Aorta (tissue), 5 donors: Measurements from ENCODE around the gene SUSD6. TPM values are rescaled to one million over a fixed set of nuclear protein-coding genes. Genes with fewer than 3 reads are reported as not detected.

Source experiments
- ATAC-seq: fragments of 200-7000 bp; cut with Tn5 transposase; one replicate; pipeline ENCODE4 v1.9.1; 2022; ENCODE audit warnings: moderate library complexity; ENCODE audit not compliant: low FRiP score
- DNase-seq, 2 donors: peaks; one replicate each; pipeline ENCODE4 v3.0.0-alpha.2; 2020
- H3K27ac ChIP-seq, 2 donors: one replicate each; pipeline ENCODE4 v1.5.1; 2013; ENCODE audit warnings: low read length in 2 of 2, mild to moderate bottlenecking in 2 of 2, moderate library complexity in 2 of 2, control low read depth in 1 of 2, inconsistent platforms in 1 of 2, low read depth in 1 of 2
- H3K27me3 ChIP-seq, 2 donors: one replicate each; pipeline ENCODE4 v1.6.1; 2013; ENCODE audit warnings: control low read depth in 1 of 2, low read length in 1 of 2, mild to moderate bottlenecking in 1 of 2, moderate library complexity in 1 of 2; ENCODE audit not compliant: insufficient read depth in 2 of 2, control insufficient read depth in 1 of 2
- H3K36me3 ChIP-seq, 2 donors: one replicate each; pipeline ENCODE4 v1.6.1; 2013; ENCODE audit warnings: control low read depth in 1 of 2, low read length in 1 of 2, mild to moderate bottlenecking in 1 of 2; ENCODE audit not compliant: insufficient read depth in 2 of 2, control insufficient read depth in 1 of 2
- H3K4me1 ChIP-seq, 2 donors: one replicate each; pipeline ENCODE4 v1.6.1; 2013; ENCODE audit warnings: low read length in 2 of 2, control low read depth in 1 of 2, mild to moderate bottlenecking in 1 of 2, moderate library complexity in 1 of 2; ENCODE audit not compliant: insufficient read depth in 2 of 2, control insufficient read depth in 1 of 2
- H3K4me3 ChIP-seq, 2 donors: one replicate each; pipeline ENCODE4 v1.5.1; 2013; ENCODE audit warnings: low read length in 2 of 2, control low read depth in 1 of 2, mild to moderate bottlenecking in 1 of 2
- H3K9me3 ChIP-seq: one replicate; pipeline ENCODE4 v1.6.1; 2013; ENCODE audit warnings: mild to moderate bottlenecking, low read length; ENCODE audit not compliant: control insufficient read depth
- WGBS, 2 donors: extraction: QIAGEN DNeasy Blood & Tissue Kit; methylation state at CpG; one replicate each; pipeline ENCODE4 v1.1.7; 2013; 5-methylcytosine and 5-hydroxymethylcytosine counted together
- intact Hi-C, 2 donors: fragments of 100-400 bp; cut with DNase I; formaldehyde crosslinking; loops; one replicate each; pipeline versions ENCODE4 v1.14.2 to v1.15.0; 2022
- polyA plus RNA-seq, 2 donors: library from polyadenylated mRNA; stranded (reverse); fragments of 200-250 nt; gene quantifications; one replicate each; pipeline ENCODE4 v1.2.3, GENCODE V29; 2013
- total RNA-seq, 2 donors: library from RNA; stranded (reverse); fragmentation: NEBNext Ultra II Directional; extraction: Animal tissue kit (Norgen Biotek cat#: 25700); gene quantifications; one replicate each; pipeline ENCODE4 v1.2.1, GENCODE V29; 2021
- donor health status: healthy with polysubstance abuse.
- donor health status: Bipolar disorder and iron deficiency.
- donor health status: DM: no; HTN: no; CAD: no.
- donor health status: DM: no; HTN: no; CAD: no.
- donor health status: DM: yes; HTN: yes; CAD: no.

Gene SUSD6
- total and polyA plus RNA-seq, 4 donors, result 7.4 to 59.9 (median 33.7) TPM

DNA sequence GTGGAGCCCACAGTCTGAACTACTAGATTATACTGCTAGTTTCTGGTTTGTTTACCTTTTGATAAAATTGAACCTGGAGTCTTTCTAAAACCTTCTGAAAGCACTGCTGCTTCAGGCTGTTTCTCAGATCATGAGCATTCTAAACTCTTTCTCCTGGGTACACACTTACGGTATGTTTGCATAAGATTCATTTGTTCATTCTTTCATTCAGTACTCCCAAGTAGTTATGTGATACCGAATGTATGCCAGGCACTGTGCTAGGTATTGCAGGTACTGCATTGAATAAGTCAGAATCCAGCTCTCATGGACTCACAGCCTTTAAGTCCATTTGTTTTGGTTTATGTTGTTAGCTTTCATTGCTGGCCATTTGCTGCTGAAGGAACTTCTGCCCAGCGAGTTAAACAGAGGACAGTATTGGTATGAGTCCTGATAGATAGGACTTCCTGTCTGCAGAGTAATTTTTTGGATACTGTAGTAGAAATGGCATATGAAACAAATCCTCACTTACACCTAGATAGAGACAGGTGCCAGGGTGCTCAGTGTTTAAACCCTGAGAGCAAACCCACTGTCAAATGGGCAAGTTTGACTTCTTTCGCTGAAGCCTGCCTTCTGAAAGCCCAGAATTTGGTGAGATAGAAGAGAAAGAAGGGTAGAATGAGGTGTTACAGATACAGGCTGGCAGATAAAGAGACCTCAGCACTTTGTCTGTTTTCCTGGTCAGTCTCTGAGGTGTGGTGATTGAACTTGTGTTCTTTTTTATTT is 2.1 kb downstream of the SUSD6 start:
- H3K36me3 ChIP-seq, result no peaks in the 10 kb centered on the region
- no peaks in the 10 kb centered on the region for H3K9me3 ChIP-seq
- peak overlapping the region in 1 of 2 donors; percentile 70 for H3K27ac ChIP-seq
- H3K4me1 ChIP-seq, result peaks cover 3 to 10% of the 10 kb centered on the region in 2 donors
- ATAC-seq, result no peak
- no peak for DNase-seq
- intact Hi-C loops, result loop anchor here in 1 of 2 donors (5.0 kb wide), 2 partner anchors 34 to 54 kb away; no protein-coding TSS in a partner anchor
- WGBS, 2 donors, result 50 to 54% methylated on average over 4 of the region's 4 CpGs
- peak overlapping the region in 1 of 2 donors; percentile 96 for H3K4me3 ChIP-seq
- H3K27me3 ChIP-seq, result no peaks in the 10 kb centered on the region

GRCh38 chr14:69614592-69614991 is 3.2 kb downstream of the SUSD6 start:
- H3K9me3 ChIP-seq, result no peaks in the 10 kb centered on the region
- H3K27ac ChIP-seq, result peak overlapping the region in 1 of 2 donors; percentile 19
- WGBS, 2 donors, result 38 to 43% methylated on average over 2 of the region's 2 CpGs
- H3K36me3 ChIP-seq, result no peaks in the 10 kb centered on the region
- no peaks in the 10 kb centered on the region for H3K27me3 ChIP-seq
- peaks cover 3 to 13% of the 10 kb centered on the region in 2 donors for H3K4me1 ChIP-seq
- no peak overlapping the region for H3K4me3 ChIP-seq
- no peak for ATAC-seq
- intact Hi-C loops, result loop anchor here in 1 of 2 donors (5.0 kb wide), 2 partner anchors 33 to 53 kb away; no protein-coding TSS in a partner anchor
- peak in 1 of 2 donors; percentile 81 for DNase-seq

- H3K4me3 ChIP-seq, result no peak overlapping the region
- no peak for DNase-seq
These were observed 3.7 kb downstream of the SUSD6 start for GRCh38 chr14:69615121-69615495.

DNA sequence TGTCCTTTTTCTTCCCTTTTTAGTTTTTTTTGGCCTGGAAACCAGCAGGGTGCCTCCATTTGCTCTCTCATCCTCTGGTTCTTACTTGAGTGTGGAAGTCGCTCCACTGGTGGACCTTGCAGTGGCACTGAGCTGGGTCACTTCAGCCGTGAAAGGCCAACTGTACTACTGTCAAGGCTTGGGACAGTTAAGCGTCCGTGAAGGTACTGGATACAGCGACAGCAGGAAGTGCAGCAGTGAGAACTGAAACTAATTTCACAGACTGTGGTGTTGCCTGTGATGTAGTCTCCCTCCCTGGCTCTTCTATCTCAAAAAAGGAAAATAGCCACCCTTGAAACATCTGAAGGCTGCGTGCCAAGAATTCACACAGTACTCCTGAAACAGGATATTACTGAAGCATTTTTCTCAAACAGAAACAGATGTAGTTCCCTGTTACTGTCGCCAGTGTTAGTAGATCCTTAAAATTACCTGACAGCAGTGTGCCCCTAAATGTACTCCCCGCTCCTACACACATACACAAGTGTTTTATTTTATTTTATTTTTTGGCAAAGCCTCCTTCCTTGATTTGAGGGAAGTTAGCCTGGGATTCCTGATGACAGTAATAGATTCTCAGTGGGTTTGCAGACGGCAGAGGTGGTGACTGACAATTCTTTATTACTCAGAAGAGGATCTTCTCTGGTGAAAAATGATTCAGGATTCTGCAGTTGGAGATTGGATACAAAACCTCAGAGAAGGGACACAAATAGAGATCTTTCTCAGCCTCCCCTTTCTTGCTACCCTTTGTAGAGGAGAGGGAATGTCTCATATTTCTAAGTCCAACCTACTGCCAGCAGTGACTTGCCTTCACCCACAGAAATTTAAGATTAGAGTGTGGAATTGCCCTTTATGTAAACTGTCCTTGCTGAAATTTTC is 4.4 kb downstream of the SUSD6 start:
- intact Hi-C loops, result loop anchor here in 1 of 2 donors (5.0 kb wide), 1 partner anchor 42 kb away; no protein-coding TSS in a partner anchor
- H3K4me1 ChIP-seq, result peaks cover 4 to 13% of the 10 kb centered on the region in 2 donors
- peak overlapping the region; percentile 4 to 87 for H3K27ac ChIP-seq
- no peak overlapping the region for H3K4me3 ChIP-seq
- DNase-seq (peak in 1 of 2 donors; percentile 68), ATAC-seq (peak; percentile 27)
- H3K27me3 ChIP-seq, result no peaks in the 10 kb centered on the region
- no peaks in the 10 kb centered on the region for H3K9me3 ChIP-seq
- 36 to 46% methylated on average over 9 of the region's 9 CpGs for WGBS, 2 donors
- no peaks in the 10 kb centered on the region for H3K36me3 ChIP-seq

More at GRCh38 chr14:69615121-69615495, 3.7 kb downstream of the SUSD6 start:
- peaks cover 4 to 13% of the 10 kb centered on the region in 2 donors for H3K4me1 ChIP-seq
- no peaks in the 10 kb centered on the region for H3K9me3 ChIP-seq
- H3K36me3 ChIP-seq, result no peaks in the 10 kb centered on the region
- H3K27me3 ChIP-seq, result no peaks in the 10 kb centered on the region
- H3K27ac ChIP-seq, result peak overlapping the region in 1 of 2 donors; percentile 87
- ATAC-seq, result no peak
- WGBS, 2 donors, result 59 to 73% methylated on average over 5 of the region's 5 CpGs
- intact Hi-C loops, result loop anchor here in 1 of 2 donors (5.0 kb wide), 1 partner anchor 42 kb away; no protein-coding TSS in a partner anchor

DNA sequence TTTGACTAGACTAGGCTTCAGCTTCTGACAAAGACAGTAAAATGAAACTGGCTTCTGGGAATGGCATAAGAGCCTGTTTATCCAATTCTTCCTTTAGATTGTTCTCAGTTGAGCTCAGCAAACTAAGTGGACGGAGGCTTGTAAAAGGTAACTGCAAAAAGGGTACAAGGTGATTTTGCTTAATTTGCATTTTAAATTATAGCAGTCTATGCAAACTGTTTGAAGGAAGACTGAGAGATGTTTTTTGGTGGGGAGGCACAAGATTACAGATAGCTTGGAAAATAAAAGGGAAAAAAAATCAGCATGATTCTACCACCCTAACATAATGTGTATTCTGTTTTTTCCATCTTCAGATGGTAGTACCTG is 5.0 kb downstream of the SUSD6 start:
- Histone ChIP-seq H3K4me3 (no peak overlapping the region), H3K27me3 (no peaks in the 10 kb centered on the region), H3K27ac (peak overlapping the region in 1 of 2 donors; percentile 4), H3K36me3 (no peaks in the 10 kb centered on the region), H3K9me3 (no peaks in the 10 kb centered on the region), H3K4me1 (peaks cover 4 to 13% of the 10 kb centered on the region in 2 donors)
- WGBS, 2 donors, result 45 to 54% methylated on average over 1 of the region's 1 CpG
- DNase-seq (no peak), ATAC-seq (no peak)
- intact Hi-C loops, result loop anchor here in 1 of 2 donors (5.0 kb wide), 1 partner anchor 41 kb away; no protein-coding TSS in a partner anchor

GRCh38 chr14:69617796-69618195 is 6.4 kb downstream of the SUSD6 start:
- ATAC-seq (no peak), DNase-seq (no peak)
- H3K27ac ChIP-seq, result no peak overlapping the region
- no peaks in the 10 kb centered on the region for H3K27me3 ChIP-seq
- no peak overlapping the region for H3K4me3 ChIP-seq
- 81 to 85% methylated on average over 1 of the region's 1 CpG for WGBS, 2 donors
- H3K9me3 ChIP-seq, result no peaks in the 10 kb centered on the region
- intact Hi-C loops, result loop anchor here in 1 of 2 donors (5.0 kb wide), 1 partner anchor 40 kb away; no protein-coding TSS in a partner anchor
- no peaks in the 10 kb centered on the region for H3K36me3 ChIP-seq
- H3K4me1 ChIP-seq, result peaks cover 4 to 13% of the 10 kb centered on the region in 2 donors

GRCh38 chr14:69619012-69619411 is 7.6 kb downstream of the SUSD6 start:
- WGBS, 2 donors, result 15 to 22% methylated on average over 4 of the region's 4 CpGs
- ATAC-seq (no peak), DNase-seq (no peak)
- Histone ChIP-seq H3K4me3 (no peak overlapping the region), H3K27me3 (no peaks in the 10 kb centered on the region), H3K9me3 (no peaks in the 10 kb centered on the region), H3K27ac (peak overlapping the region in 1 of 2 donors; percentile 10), H3K36me3 (no peaks in the 10 kb centered on the region), H3K4me1 (peaks cover 4 to 13% of the 10 kb centered on the region in 2 donors)
- intact Hi-C loops, result loop anchor here in 1 of 2 donors (5.0 kb wide), 1 partner anchor 38 kb away; no protein-coding TSS in a partner anchor

GRCh38 chr14:69620211-69620611 is 8.8 kb downstream of the SUSD6 start:
- Histone ChIP-seq H3K27ac (no peak overlapping the region), H3K27me3 (no peaks in the 10 kb centered on the region), H3K4me1 (peaks cover 4 to 10% of the 10 kb centered on the region in 2 donors), H3K36me3 (no peaks in the 10 kb centered on the region), H3K9me3 (no peaks in the 10 kb centered on the region), H3K4me3 (no peak overlapping the region)
- intact Hi-C loops, result no loop called here
- no peak for DNase-seq
- ATAC-seq, result no peak
- 75 to 78% methylated on average over 5 of the region's 5 CpGs for WGBS, 2 donors
